H1 (cell line): ENCODE results near the gene USP36. TPM values are rescaled to one million over a fixed set of nuclear protein-coding genes. Genes with fewer than 3 reads are reported as not detected.
A peak's percentile ranks its signal among the peaks of the same experiment; 100 is the strongest.

Experiments
- CTCF ChIA-PET: fragments of 300-600 bp; sonication (Branson Sonifier 250); formaldehyde crosslinking; loops from one replicate; lab custom pipeline; 2021; ENCODE audit not compliant: partially characterized antibody; lab: Charles Lee
- POLR2A ChIA-PET: fragments of 300-600 bp; sonication (Branson Sonifier 250); formaldehyde crosslinking; loops from one replicate; lab custom pipeline; 2021; ENCODE audit warnings: inconsistent platforms; ENCODE audit not compliant: partially characterized antibody; lab: Charles Lee
- DNase-seq, 2 experiments: peaks; one replicate each; pipeline versions ENCODE4 v3.0.0 to v3.0.0-alpha.2; 2010 to 2022; ENCODE audit warnings: low spot score in 2 of 2, low read depth in 1 of 2, mixed read lengths in 1 of 2
- FAIRE-seq: peaks from 2 replicates; lab custom pipeline; 2011; peaks lifted over from hg19 to GRCh38; lab: Jason Lieb, UNC
- H2AFZ ChIP-seq: 2 replicates; pipeline ENCODE4 v1.8.1; 2012; ENCODE audit warnings: low read length, inconsistent platforms
- H2AK5ac ChIP-seq: 2 replicates; pipeline ENCODE4 v1.6.1; 2013; ENCODE audit warnings: low read depth, low read length
- H2BK120ac ChIP-seq: replicated peaks from 2 replicates; pipeline ENCODE3; 2013; ENCODE audit warnings: low read depth, low read length, inconsistent platforms
- H2BK12ac ChIP-seq: 2 replicates; pipeline ENCODE4 v1.6.1; 2013; ENCODE audit warnings: low read depth, low read length
- H2BK15ac ChIP-seq: 2 replicates; pipeline ENCODE4 v1.6.1; 2013; ENCODE audit warnings: low read length
- H2BK20ac ChIP-seq: 2 replicates; pipeline ENCODE4 v1.6.1; 2013; ENCODE audit warnings: low read length
- H2BK5ac ChIP-seq: 2 replicates; pipeline ENCODE4 v1.6.1; 2013; ENCODE audit warnings: low read depth, low read length
- H3K14ac ChIP-seq: 2 replicates; pipeline ENCODE4 v1.6.1; 2013; ENCODE audit warnings: inconsistent platforms; ENCODE audit not compliant: insufficient read length
- H3K18ac ChIP-seq: 2 replicates; pipeline ENCODE4 v1.6.1; 2013; ENCODE audit warnings: low read length; ENCODE audit errors: extremely low read depth
- H3K23ac ChIP-seq: 2 replicates; pipeline ENCODE4 v1.6.1; 2013; ENCODE audit warnings: inconsistent platforms; ENCODE audit not compliant: insufficient read length
- H3K23me2 ChIP-seq: 2 replicates; pipeline ENCODE4 v1.6.1; 2013; ENCODE audit warnings: low read depth, low read length
- H3K27ac ChIP-seq: 2 replicates; pipeline ENCODE4 v1.6.1; 2011; ENCODE audit warnings: low read depth, low read length, inconsistent platforms
- H3K27me3 ChIP-seq, 4 experiments: replicated peaks in 1 of 4; 1 replicate in 1 of 4; 2 replicates in 3 of 4; pipeline versions ENCODE4 v1.6.1 to v1.8.1; 2011 to 2013; ENCODE audit warnings: low read length in 3 of 4, mild to moderate bottlenecking in 3 of 4, inconsistent platforms in 2 of 4, mixed read lengths in 2 of 4, moderate library complexity in 1 of 4; ENCODE audit not compliant: control insufficient read depth in 3 of 4, insufficient read depth in 3 of 4; ENCODE audit errors: extremely low read depth in 1 of 4
- H3K36me3 ChIP-seq, 4 experiments: 2 replicates each; pipeline versions ENCODE4 v1.6.1 to v1.8.1; 2011 to 2013; ENCODE audit warnings: mild to moderate bottlenecking in 4 of 4, low read length in 3 of 4, moderate library complexity in 2 of 4, control low read depth in 1 of 4, inconsistent platforms in 1 of 4; ENCODE audit not compliant: insufficient read depth in 4 of 4, control insufficient read depth in 2 of 4
- H3K4ac ChIP-seq: replicated peaks from 2 replicates; pipeline ENCODE3; 2013; ENCODE audit warnings: low read length, low read depth, mixed read lengths, inconsistent platforms; ENCODE audit not compliant: insufficient read length
- H3K4me1 ChIP-seq, 4 experiments: replicated peaks in 1 of 4; 1 replicate in 1 of 4; 2 replicates in 3 of 4; pipeline versions ENCODE4 v1.6.1 to v1.8.1; 2011 to 2013; ENCODE audit warnings: low read length in 3 of 4, inconsistent platforms in 2 of 4, mixed read lengths in 1 of 4; ENCODE audit not compliant: insufficient read depth in 4 of 4, control insufficient read depth in 3 of 4
- H3K4me2 ChIP-seq, 2 experiments: 2 replicates each; pipeline versions ENCODE4 v1.6.1 to v1.8.1; 2011 to 2013; ENCODE audit warnings: low read depth in 2 of 2, low read length in 2 of 2, control low read depth in 1 of 2, inconsistent platforms in 1 of 2, mild to moderate bottlenecking in 1 of 2; ENCODE audit not compliant: insufficient read depth in 1 of 2
- H3K4me3 ChIP-seq, 4 experiments: fragments of 200-600, 300-600 bp in 1 of 4; sonication (generic), shearing (Covaris generic), sonication (Bioruptor Twin) in 1 of 4; 2 replicates each; pipeline versions ENCODE4 v1.5.1 to v1.8.1; 2011 to 2016; ENCODE audit warnings: low read length in 4 of 4, low read depth in 3 of 4, control low read depth in 2 of 4, inconsistent platforms in 2 of 4, mild to moderate bottlenecking in 2 of 4, mixed read lengths in 1 of 4, moderate library complexity in 1 of 4; ENCODE audit not compliant: insufficient read depth in 2 of 4; ENCODE audit errors: extremely low read depth in 1 of 4
- H3K56ac ChIP-seq: replicated peaks from 2 replicates; pipeline ENCODE3; 2013; ENCODE audit warnings: low read depth, mild to moderate bottlenecking, mixed read lengths, low read length, inconsistent platforms; ENCODE audit not compliant: insufficient read length
- H3K79me1 ChIP-seq: 2 replicates; pipeline ENCODE4 v1.6.1; 2013; ENCODE audit warnings: low read depth, low read length, control low read depth
- H3K79me2 ChIP-seq, 2 experiments: 2 replicates each; pipeline versions ENCODE4 v1.6.1 to v1.8.1; 2012 to 2013; ENCODE audit warnings: low read length in 2 of 2, mild to moderate bottlenecking in 2 of 2, inconsistent platforms in 1 of 2; ENCODE audit not compliant: insufficient read depth in 2 of 2, control insufficient read depth in 1 of 2
- H3K9ac ChIP-seq, 4 experiments: replicated peaks in 1 of 4; 1 replicate in 1 of 4; 2 replicates in 3 of 4; pipeline versions ENCODE4 v1.6.1 to v1.8.1; 2011 to 2013; ENCODE audit warnings: low read depth in 3 of 4, low read length in 3 of 4, control low read depth in 2 of 4, mild to moderate bottlenecking in 2 of 4, moderate library complexity in 2 of 4, inconsistent platforms in 1 of 4; ENCODE audit errors: extremely low read depth in 1 of 4
- H3K9me3 ChIP-seq, 2 experiments: 2 replicates each; pipeline versions ENCODE4 v1.6.1 to v1.8.1; 2012 to 2013; ENCODE audit warnings: mild to moderate bottlenecking in 2 of 2, moderate library complexity in 2 of 2, control low read depth in 1 of 2, inconsistent platforms in 1 of 2, low read depth in 1 of 2, low read length in 1 of 2, mixed read lengths in 1 of 2; ENCODE audit not compliant: insufficient read depth in 2 of 2
- H4K20me1 ChIP-seq, 2 experiments: replicated peaks in 1 of 2; 2 replicates each; pipeline versions ENCODE3 to v1.8.1; 2011 to 2013; ENCODE audit warnings: inconsistent platforms in 2 of 2, low read length in 2 of 2, mild to moderate bottlenecking in 1 of 2; ENCODE audit not compliant: insufficient read depth in 2 of 2, control insufficient read depth in 1 of 2
- H4K5ac ChIP-seq: 2 replicates; pipeline ENCODE4 v1.6.1; 2013; ENCODE audit warnings: low read length, low read depth, mixed read lengths, inconsistent platforms; ENCODE audit not compliant: insufficient read length
- H4K8ac ChIP-seq: 2 replicates; pipeline ENCODE4 v1.8.0; 2013; ENCODE audit warnings: mild to moderate bottlenecking, moderate library complexity, low read length, inconsistent platforms; ENCODE audit not compliant: insufficient read depth; ENCODE audit errors: extremely low read depth
- H4K91ac ChIP-seq: replicated peaks from 2 replicates; pipeline ENCODE3; 2013; ENCODE audit warnings: low read length, mixed read lengths, inconsistent platforms; ENCODE audit not compliant: insufficient read length
- CBX5 ChIP-seq: fragments of 300-800, 300-1000 bp; sonication (generic); IDR thresholded peaks from 2 replicates; pipeline ENCODE4 v1.7.1; 2016; ENCODE audit warnings: antibody characterized with exemption, low read length, low read depth
- CHD2 ChIP-seq: IDR thresholded peaks from 2 replicates; pipeline ENCODE4 v1.6.1; 2012; ENCODE audit warnings: low read length, improper control_type of control experiment
- E2F6 ChIP-seq: IDR thresholded peaks from 2 replicates; pipeline ENCODE4 v1.6.1; 2012; ENCODE audit warnings: inconsistent platforms
- HDAC6 ChIP-seq: IDR thresholded peaks from one replicate; pipeline ENCODE4 v1.7.1; 2012; ENCODE audit warnings: low read depth, mild to moderate bottlenecking, inconsistent platforms, low read length, moderate library complexity
- MAX ChIP-seq: IDR thresholded peaks from 2 replicates; pipeline ENCODE4 v1.6.1; 2012; ENCODE audit warnings: inconsistent platforms
- PHF8 ChIP-seq: fragments of 200-600 bp; sonication (generic); conservative IDR thresholded peaks from 2 replicates; pipeline ENCODE4 v1.7.1; 2012; ENCODE audit warnings: low read depth, mild to moderate bottlenecking, inconsistent platforms, low read length, moderate library complexity
- RBBP5 ChIP-seq: IDR thresholded peaks from 2 replicates; pipeline ENCODE4 v1.7.1; 2012; ENCODE audit warnings: low read depth, mild to moderate bottlenecking, inconsistent platforms, low read length, moderate library complexity, borderline replicate concordance
- RNF2 ChIP-seq: fragments of 200-900, 300-1000 bp; sonication (generic); IDR thresholded peaks from 2 replicates; pipeline ENCODE4 v1.7.1; 2016; ENCODE audit warnings: borderline replicate concordance, low read depth, mild to moderate bottlenecking, antibody characterized with exemption, low read length; ENCODE audit not compliant: poor library complexity, severe bottlenecking; ENCODE audit errors: missing control alignments
- SIN3A ChIP-seq, 2 experiments: IDR thresholded peaks in 1 of 2; conservative IDR thresholded peaks in 1 of 2; 2 replicates each; pipeline ENCODE4 v1.6.1; 2011 to 2012; ENCODE audit warnings: low read length in 2 of 2, improper control_type of control experiment in 1 of 2, low read depth in 1 of 2, mild to moderate bottlenecking in 1 of 2
- SP2 ChIP-seq: IDR thresholded peaks from 2 replicates; pipeline ENCODE4 v1.6.1; 2012; ENCODE audit warnings: mild to moderate bottlenecking, low read length, inconsistent platforms
- SUZ12 ChIP-seq: fragments of 200-600 bp; sonication (generic); IDR thresholded peaks from 2 replicates; pipeline ENCODE4 v1.6.1; 2012; ENCODE audit warnings: mild to moderate bottlenecking, inconsistent platforms, low read length, moderate library complexity, mixed read lengths
- TCF12 ChIP-seq: IDR thresholded peaks from 2 replicates; pipeline ENCODE4 v1.6.1; 2011; ENCODE audit warnings: low read depth, mild to moderate bottlenecking, low read length
- WGBS, 2 experiments: shearing (Covaris generic) in 1 of 2; methylation state at CpG; one replicate each; pipeline versions ENCODE4 v1.1.6 to v1.1.7; 2013 to 2015; ENCODE audit warnings: low lambda C conversion rate in 2 of 2, mixed read lengths in 2 of 2, inconsistent platforms in 1 of 2, low coverage in 1 of 2, missing lambda C conversion rate in 1 of 2; ENCODE audit not compliant: insufficient replicate concordance in 2 of 2, insufficient coverage in 1 of 2, insufficient read length in 1 of 2; ENCODE audit errors: extremely low coverage in 1 of 2, missing lambda C conversion rate in 1 of 2; 5-methylcytosine and 5-hydroxymethylcytosine counted together
- polyA plus RNA-seq, 7 experiments: library from polyadenylated mRNA; depleted of rRNA in 3 of 7; stranded (reverse) in 5 of 7; unstranded in 2 of 7; fragments of >200 nt in 5 of 7; fragments of 200-250 nt in 2 of 7; gene quantifications; 1 replicate in 5 of 7; 2 replicates in 1 of 7; 4 replicates in 1 of 7; pipeline versions ENCODE4 v1.2.1 to v1.2.3, GENCODE V29; 2011 to 2013; ENCODE audit warnings: missing spikeins in 2 of 7, mixed read lengths in 2 of 7
- total RNA-seq: library from RNA; stranded (reverse); fragmentation: NEBNext Ultra II Directional; extraction: Animal tissue kit (Norgen Biotek cat#: 25700); gene quantifications from 2 replicates; pipeline ENCODE4 v1.2.1, GENCODE V29; 2021

The USP36 gene
- total and polyA plus RNA-seq, 2 of the 8 experiments (the other 6 are each of a cell fraction or from before 2014, with no cell fraction given) = 40.7 to 67.7 TPM

GRCh38 chr17:78885956-78886355, 45.3 kb upstream of the USP36 start:
- H3K36me3 ChIP-seq = peaks cover 0 to 2% (median 0%) of the 10 kb centered on the region in 4 experiments; a peak in 1 of 8 replicates
- no peak overlapping the region for H3K9ac ChIP-seq
- H2AFZ ChIP-seq = no peak overlapping the region
- ChIA-PET POLR2A (no interaction called here), CTCF (interaction anchor here (1.9 to 2.8 kb wide), 3 partner anchors 10 to 86 kb away, joined by 4 to 12 read pairs (median 7); no protein-coding TSS in a partner anchor)
- H3K27ac ChIP-seq = no peak overlapping the region
- H3K27me3 ChIP-seq = no peaks in the 10 kb centered on the region; a peak in 1 of 7 replicates
- 0 out of 2 replicates have a peak overlapping the region, but pooled peaks have one; percentile 39 for H2AK5ac ChIP-seq
- no peaks in the 10 kb centered on the region for H3K9me3 ChIP-seq
- peaks cover 0 to 11% of the 10 kb centered on the region in 2 experiments; a peak in 1 of 4 replicates for H3K79me2 ChIP-seq
- H3K4ac ChIP-seq = no peak overlapping the region
- no peak overlapping the region for H4K5ac ChIP-seq
- H3K56ac ChIP-seq = no peak overlapping the region
- H4K20me1 ChIP-seq = peaks cover 4 to 5% of the 10 kb centered on the region in 2 experiments
- H4K91ac ChIP-seq = no peak overlapping the region
- 88% methylated on average over 8 of the region's 8 CpGs; no CpG with 5 or more reads in 1 of the 2 experiments for WGBS, 2 experiments
- H3K23me2 ChIP-seq = no peaks in the 10 kb centered on the region
- H2BK5ac ChIP-seq = no peak overlapping the region
- TF ChIP-seq SP2 = no peak
- TF ChIP-seq TCF12 = no peak
- TF ChIP-seq PHF8 = no peak
- TF ChIP-seq RBBP5 = no peak
- no peak for TF ChIP-seq E2F6
- no peak for TF ChIP-seq SIN3A (conservative IDR thresholded peaks at IDR 0.05 in 1 of 2, IDR thresholded peaks at IDR 0.05 in 1 of 2; ENCODE audit: low read depth in 1 of 2, low read length in 2 of 2)
- no peak for TF ChIP-seq CHD2
- TF ChIP-seq CBX5 = no peak
- TF ChIP-seq HDAC6 = no peak
- TF ChIP-seq RNF2 = no peak
- no peak for TF ChIP-seq MAX
- TF ChIP-seq SUZ12 = no peak
- H3K4me3 ChIP-seq = no peak overlapping the region
- H3K23ac ChIP-seq = no peak overlapping the region
- no peak overlapping the region for H3K4me2 ChIP-seq
- peaks cover 2% of the 10 kb centered on the region; the same call in 1 of the 2 replicates for H3K79me1 ChIP-seq
- no peak overlapping the region for H2BK12ac ChIP-seq
- FAIRE-seq = no peak
- no peak overlapping the region for H2BK120ac ChIP-seq
- H3K4me1 ChIP-seq = peaks cover 0 to 23% (median 20%) of the 10 kb centered on the region in 4 experiments; a peak in 6 of 7 replicates
- no peak overlapping the region for H2BK15ac ChIP-seq
- DNase-seq = no peak
- H3K18ac ChIP-seq = no peak overlapping the region; the same call in 1 of the 2 replicates
- H3K14ac ChIP-seq = no peak overlapping the region
- H4K8ac ChIP-seq = no peak overlapping the region
- no peak overlapping the region for H2BK20ac ChIP-seq
